HFFc6 (cell line): ENCODE results near the gene PIP4K2C. TPM values are rescaled to one million over a fixed set of nuclear protein-coding genes. Genes with fewer than 3 reads are reported as not detected.

ENCODE experiments used
- DNase-seq: peaks from one replicate; pipeline ENCODE4 v3.0.0-alpha.2; 2018
- H3K27ac Mint-ChIP-seq: 2 replicates; pipeline ENCODE4 v1.8.0; 2020; ENCODE audit warnings: mild to moderate bottlenecking, mixed read lengths
- H3K27me3 Mint-ChIP-seq: 2 replicates; pipeline ENCODE4 v1.8.0; 2021; ENCODE audit warnings: mild to moderate bottlenecking, moderate library complexity, mixed read lengths; ENCODE audit not compliant: insufficient read depth
- H3K36me3 Mint-ChIP-seq: 2 replicates; pipeline ENCODE4 v1.8.0; 2021; ENCODE audit warnings: low read depth, mixed read lengths
- H3K4me1 Mint-ChIP-seq: 2 replicates; pipeline ENCODE4 v1.8.0; 2020; ENCODE audit warnings: low read depth, mixed read lengths
- H3K4me3 Mint-ChIP-seq: 2 replicates; pipeline ENCODE4 v1.8.0; 2020; ENCODE audit warnings: mild to moderate bottlenecking, moderate library complexity, mixed read lengths
- H3K9me3 Mint-ChIP-seq: 2 replicates; pipeline ENCODE4 v1.8.0; 2020; ENCODE audit warnings: mild to moderate bottlenecking, mixed read lengths
- total RNA-seq, 6 experiments: library from RNA; stranded (reverse); fragmentation: NEBNext Ultra II Directional; extraction: Animal tissue kit (Norgen Biotek cat#: 25700); gene quantifications; 2 replicates in 1 of 6; 3 replicates in 5 of 6; pipeline ENCODE4 v1.2.3, GENCODE V29; 2021
- TF ChIP-seq, protein P1 (sequence below): fragments of 200-600 bp; sonication (generic); IDR thresholded peaks from 2 replicates; pipeline ENCODE4 v1.5.0; 2021; ENCODE audit warnings: antibody characterized with exemption, mild to moderate bottlenecking

Gene PIP4K2C
- total RNA-seq, 6 experiments from 2014 or later, result 21.1 to 33.1 (median 24.3) TPM

DNA sequence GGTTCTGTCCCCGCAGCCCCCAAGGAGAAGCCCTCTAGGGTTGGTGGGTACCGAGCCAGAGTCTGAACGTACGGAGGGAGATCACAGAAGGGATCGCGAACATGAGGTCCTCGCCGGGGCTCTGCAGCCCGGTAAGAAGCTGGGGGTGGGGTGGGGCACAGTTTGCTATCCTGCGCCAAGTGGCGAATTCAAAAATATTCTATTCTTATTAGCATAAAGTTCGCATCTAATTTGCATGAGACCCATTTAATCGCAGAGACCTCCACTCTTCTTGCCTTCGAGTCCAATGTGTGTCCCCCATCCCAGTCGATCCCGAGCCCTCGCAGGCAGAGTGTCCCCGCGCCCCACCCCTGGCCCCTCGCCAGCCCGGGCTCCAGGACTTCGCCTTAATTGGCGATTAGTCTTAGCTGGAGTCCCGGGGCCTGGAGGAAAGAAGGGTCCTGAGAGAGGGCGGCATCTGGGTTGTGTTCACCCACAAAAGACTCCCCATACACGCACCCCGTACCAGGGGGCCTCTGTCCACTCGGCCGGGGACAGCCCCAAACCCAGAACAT lies 19.6 kb downstream of the PIP4K2C start:
- peaks cover under 1% of the 10 kb centered on the region; the same call in 1 of the 2 replicates for H3K36me3 Mint-ChIP-seq
- H3K4me1 Mint-ChIP-seq, result peaks cover 16% of the 10 kb centered on the region
- H3K27me3 Mint-ChIP-seq, result peaks cover 4% of the 10 kb centered on the region
- TF ChIP-seq, protein P1, sequence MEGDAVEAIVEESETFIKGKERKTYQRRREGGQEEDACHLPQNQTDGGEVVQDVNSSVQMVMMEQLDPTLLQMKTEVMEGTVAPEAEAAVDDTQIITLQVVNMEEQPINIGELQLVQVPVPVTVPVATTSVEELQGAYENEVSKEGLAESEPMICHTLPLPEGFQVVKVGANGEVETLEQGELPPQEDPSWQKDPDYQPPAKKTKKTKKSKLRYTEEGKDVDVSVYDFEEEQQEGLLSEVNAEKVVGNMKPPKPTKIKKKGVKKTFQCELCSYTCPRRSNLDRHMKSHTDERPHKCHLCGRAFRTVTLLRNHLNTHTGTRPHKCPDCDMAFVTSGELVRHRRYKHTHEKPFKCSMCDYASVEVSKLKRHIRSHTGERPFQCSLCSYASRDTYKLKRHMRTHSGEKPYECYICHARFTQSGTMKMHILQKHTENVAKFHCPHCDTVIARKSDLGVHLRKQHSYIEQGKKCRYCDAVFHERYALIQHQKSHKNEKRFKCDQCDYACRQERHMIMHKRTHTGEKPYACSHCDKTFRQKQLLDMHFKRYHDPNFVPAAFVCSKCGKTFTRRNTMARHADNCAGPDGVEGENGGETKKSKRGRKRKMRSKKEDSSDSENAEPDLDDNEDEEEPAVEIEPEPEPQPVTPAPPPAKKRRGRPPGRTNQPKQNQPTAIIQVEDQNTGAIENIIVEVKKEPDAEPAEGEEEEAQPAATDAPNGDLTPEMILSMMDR, result no peak
- no peak for DNase-seq
- H3K27ac Mint-ChIP-seq, result peak overlapping the region; percentile 24; the same call in 1 of the 2 replicates
- peak overlapping the region; percentile 73 for H3K4me3 Mint-ChIP-seq
- H3K9me3 Mint-ChIP-seq, result no peaks in the 10 kb centered on the region

DNA sequence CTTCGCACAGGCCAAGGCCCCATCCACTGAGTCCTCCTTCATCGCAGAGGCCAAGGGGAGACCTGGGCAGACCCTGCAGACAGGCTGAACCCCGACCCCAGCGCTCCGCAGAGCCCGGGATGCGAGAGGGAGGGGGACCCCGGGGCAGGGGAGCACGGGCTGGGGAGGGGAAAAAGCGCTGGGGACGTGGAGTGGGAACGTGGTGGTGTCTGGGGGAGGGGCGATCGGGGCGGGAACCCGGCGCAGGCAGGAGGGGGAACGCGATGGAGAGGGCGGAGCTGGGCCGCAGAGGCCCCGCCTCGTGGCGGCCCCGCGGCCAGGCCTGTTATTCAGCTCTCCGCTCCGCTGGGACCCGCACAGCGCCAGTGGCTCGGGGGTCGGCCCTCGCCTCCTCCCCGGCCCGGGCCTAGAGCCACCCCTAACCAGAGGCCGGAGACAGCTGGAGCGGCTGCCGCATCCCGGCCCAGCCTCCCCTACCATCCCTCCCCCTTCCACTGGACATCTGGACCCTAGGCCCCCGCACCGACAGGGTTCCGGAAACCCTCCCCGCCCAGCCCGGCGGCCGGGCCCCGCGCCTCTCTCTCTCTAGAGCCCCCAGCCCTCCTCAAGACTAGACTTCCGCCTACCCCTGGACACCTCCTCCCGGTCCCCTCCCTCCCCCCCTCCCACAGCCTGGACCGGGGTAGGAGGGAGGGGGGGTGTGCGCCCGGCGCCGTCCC lies 20.3 kb downstream of the PIP4K2C start, which contains the start of gene ARHGEF25:
ARHGEF25 (plus strand) TSS at position 328 of the 719 bp plus-strand sequence. CDS start 460 bp downstream, outside the sequence.
- no peak for DNase-seq
- TF ChIP-seq, protein P1, result no peak
- Mint-ChIP-seq H3K27ac (peak within 1 kb of the TSS; percentile 24; the same call in 1 of the 2 replicates), H3K4me1 (peaks cover 15% of the 10 kb centered on the region), H3K4me3 (peak within 1 kb of the TSS; percentile 81), H3K36me3 (peaks cover 6% of the 10 kb centered on the region), H3K27me3 (peaks cover 1% of the 10 kb centered on the region), H3K9me3 (no peaks in the 10 kb centered on the region)

DNA sequence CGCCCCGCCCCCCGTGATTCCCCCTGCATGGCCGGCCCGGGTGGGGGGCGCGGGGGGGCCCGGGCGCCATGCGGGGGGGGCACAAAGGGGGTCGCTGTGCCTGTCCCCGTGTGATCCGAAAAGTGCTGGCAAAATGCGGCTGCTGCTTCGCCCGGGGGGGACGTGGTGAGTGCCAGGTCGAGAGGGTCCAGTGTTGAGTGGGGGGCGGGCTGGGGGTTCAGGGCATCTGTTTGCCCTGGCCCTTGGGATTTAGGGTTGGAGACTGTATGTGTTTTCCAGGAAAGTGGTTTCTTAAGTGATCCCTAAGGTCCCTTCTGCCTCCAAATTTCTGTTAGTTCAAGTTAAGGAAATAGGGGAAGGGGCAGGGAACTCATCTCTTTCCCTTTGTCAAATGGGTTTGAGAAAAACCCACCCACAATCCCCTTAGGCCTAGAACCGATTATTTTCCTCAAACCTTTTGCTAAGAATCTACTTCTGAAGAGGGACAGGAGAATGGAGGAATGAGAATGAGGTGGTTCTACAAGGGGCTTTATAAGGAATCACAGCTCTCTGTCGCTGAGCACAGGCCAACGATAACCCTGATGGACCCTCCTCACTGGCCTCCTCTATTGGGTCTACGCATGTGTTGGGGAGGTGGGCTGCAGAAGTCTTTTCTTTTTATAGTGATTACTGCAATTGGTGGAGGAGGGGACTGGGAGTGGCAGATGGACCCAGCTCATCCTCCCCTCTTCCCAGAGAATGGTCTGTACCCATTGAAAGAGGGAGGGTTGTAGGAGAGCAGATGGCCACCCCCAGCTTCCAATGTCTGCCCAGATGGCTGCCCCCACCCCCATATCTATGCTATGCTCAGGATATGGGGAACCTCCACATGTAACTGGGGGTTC lies 21.1 kb downstream of the PIP4K2C start:
- no peak for DNase-seq
- H3K4me1 Mint-ChIP-seq, result peaks cover 20% of the 10 kb centered on the region
- peaks cover 3% of the 10 kb centered on the region; the same call in 1 of the 2 replicates for H3K27me3 Mint-ChIP-seq
- no peaks in the 10 kb centered on the region for H3K9me3 Mint-ChIP-seq
- peaks cover 13% of the 10 kb centered on the region for H3K36me3 Mint-ChIP-seq
- H3K4me3 Mint-ChIP-seq, result peak overlapping the region; percentile 81
- no peak overlapping the region for H3K27ac Mint-ChIP-seq
- TF ChIP-seq, protein P1, result no peak

DNA sequence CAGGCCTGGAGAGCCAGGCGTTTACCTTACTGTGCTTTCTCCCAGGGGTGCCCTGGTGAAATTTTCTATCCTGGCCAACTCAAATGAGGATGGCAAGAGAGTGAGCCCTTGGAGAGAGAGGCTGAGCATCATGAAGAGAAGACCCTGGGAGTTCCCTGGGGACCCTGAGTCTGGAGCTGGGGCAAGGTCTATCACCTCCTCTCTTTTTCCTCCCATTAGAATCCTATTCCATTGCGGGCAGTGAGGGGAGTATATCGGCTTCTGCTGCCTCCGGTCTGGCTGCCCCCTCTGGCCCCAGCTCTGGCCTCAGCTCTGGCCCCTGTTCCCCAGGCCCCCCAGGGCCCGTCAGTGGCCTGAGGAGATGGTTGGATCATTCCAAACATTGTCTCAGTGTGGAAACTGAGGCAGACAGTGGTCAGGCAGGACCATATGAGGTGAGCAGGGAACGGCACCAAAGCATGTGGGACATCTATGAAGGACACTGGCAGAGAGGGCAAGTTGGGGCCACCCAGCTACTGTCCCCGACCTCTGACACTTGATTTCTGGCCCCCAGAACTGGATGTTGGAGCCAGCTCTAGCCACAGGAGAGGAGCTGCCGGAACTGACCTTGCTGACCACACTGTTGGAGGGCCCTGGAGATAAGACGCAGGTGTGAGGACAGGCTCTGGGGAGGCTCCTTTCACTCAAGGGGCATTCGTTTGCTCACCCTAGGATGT lies 21.9 kb downstream of the PIP4K2C start:
- Mint-ChIP-seq H3K27ac (no peak overlapping the region), H3K27me3 (peaks cover 3% of the 10 kb centered on the region; the same call in 1 of the 2 replicates), H3K4me3 (no peak overlapping the region), H3K36me3 (peaks cover 13% of the 10 kb centered on the region), H3K9me3 (no peaks in the 10 kb centered on the region), H3K4me1 (peaks cover 20% of the 10 kb centered on the region)
- DNase-seq, result no peak
- TF ChIP-seq, protein P1, result no peak
